Measurements from ENCODE around the gene POLQ. TPM values are rescaled to one million over a fixed set of nuclear protein-coding genes. Genes with fewer than 3 reads are reported as not detected.

POLQ gene
- total RNA-seq, 1 donor from 2014 or later: 0.38 TPM

GRCh38 chr3:121431726-121432517, 113.9 kb downstream of the POLQ start:
- intact Hi-C loops (cut with micrococcal nuclease): no loop called here

GRCh38 chr3:121430664-121431215, 115.0 kb downstream of the POLQ start:
- intact Hi-C loops (cut with micrococcal nuclease): no loop called here
- no peaks in the 10 kb centered on the region for H3K36me3 ChIP-seq
- no peak for TF ChIP-seq CTCF (IDR thresholded peaks at IDR 0.05; ENCODE audit: borderline replicate concordance)

More at GRCh38 chr3:121431726-121432517, 113.9 kb downstream of the POLQ start:
- Histone ChIP-seq H3K36me3 (no peaks in the 10 kb centered on the region), H3K27me3 (ENCODE audit: low read depth) (no peaks in the 10 kb centered on the region), H3K4me3 (peak overlapping the region; percentile 54), H3K4me1 (no peaks in the 10 kb centered on the region), H3K9me3 (replicated peaks) (no peaks in the 10 kb centered on the region), H3K27ac (replicated peaks) (no peak overlapping the region)
- DNase-seq: no peak
- TF ChIP-seq CTCF (IDR thresholded peaks at IDR 0.05; ENCODE audit: borderline replicate concordance): no peak

GRCh38 chr3:121424549-121424948, 121.2 kb downstream of the POLQ start:
- no peak for DNase-seq
- intact Hi-C loops (cut with micrococcal nuclease): no loop called here
- H3K27me3 ChIP-seq (ENCODE audit: low read depth): no peaks in the 10 kb centered on the region
- H3K9me3 ChIP-seq (replicated peaks): no peaks in the 10 kb centered on the region
- H3K4me3 ChIP-seq: no peak overlapping the region
- H3K4me1 ChIP-seq: no peaks in the 10 kb centered on the region
- H3K36me3 ChIP-seq: no peaks in the 10 kb centered on the region
- TF ChIP-seq CTCF (IDR thresholded peaks at IDR 0.05; ENCODE audit: borderline replicate concordance): no peak
- H3K27ac ChIP-seq (replicated peaks): no peak overlapping the region

More at GRCh38 chr3:121430664-121431215, 115.0 kb downstream of the POLQ start:
- H3K4me3 ChIP-seq: no peak overlapping the region
- DNase-seq: no peak
- H3K4me1 ChIP-seq: no peaks in the 10 kb centered on the region
- H3K27me3 ChIP-seq (ENCODE audit: low read depth): no peaks in the 10 kb centered on the region
- H3K9me3 ChIP-seq (replicated peaks): no peaks in the 10 kb centered on the region
- no peak overlapping the region for H3K27ac ChIP-seq (replicated peaks)

GRCh38 chr3:121418182-121418581, 127.6 kb downstream of the POLQ start:
- no peak for TF ChIP-seq CTCF (IDR thresholded peaks at IDR 0.05; ENCODE audit: borderline replicate concordance)
- H3K27ac ChIP-seq (replicated peaks): no peak overlapping the region
- DNase-seq: no peak
- H3K27me3 ChIP-seq (ENCODE audit: low read depth): no peaks in the 10 kb centered on the region
- no peaks in the 10 kb centered on the region for H3K9me3 ChIP-seq (replicated peaks)
- H3K36me3 ChIP-seq: no peaks in the 10 kb centered on the region
- intact Hi-C loops (cut with micrococcal nuclease): no loop called here
- H3K4me3 ChIP-seq: no peak overlapping the region
- no peaks in the 10 kb centered on the region for H3K4me1 ChIP-seq

- intact Hi-C loops (cut with micrococcal nuclease): no loop called here
- no peak for TF ChIP-seq CTCF (IDR thresholded peaks at IDR 0.05; ENCODE audit: borderline replicate concordance)
Measured at GRCh38 chr3:121414924-121415323, 130.9 kb downstream of the POLQ start.

More at GRCh38 chr3:121414924-121415323, 130.9 kb downstream of the POLQ start:
- H3K27me3 ChIP-seq (ENCODE audit: low read depth): no peaks in the 10 kb centered on the region
- no peak overlapping the region for H3K27ac ChIP-seq (replicated peaks)
- DNase-seq: no peak
- H3K4me1 ChIP-seq: no peaks in the 10 kb centered on the region
- H3K4me3 ChIP-seq: no peak overlapping the region
- H3K36me3 ChIP-seq: no peaks in the 10 kb centered on the region
- no peaks in the 10 kb centered on the region for H3K9me3 ChIP-seq (replicated peaks)
